Medulla oblongata (tissue), 1 donor: ENCODE results near the gene ZNF581.

Source experiments
- DNase-seq: peaks from one replicate; pipeline ENCODE4 v3.0.0-alpha.2; 2015; ENCODE audit errors: extremely low spot score

The ZNF581 gene

DNA sequence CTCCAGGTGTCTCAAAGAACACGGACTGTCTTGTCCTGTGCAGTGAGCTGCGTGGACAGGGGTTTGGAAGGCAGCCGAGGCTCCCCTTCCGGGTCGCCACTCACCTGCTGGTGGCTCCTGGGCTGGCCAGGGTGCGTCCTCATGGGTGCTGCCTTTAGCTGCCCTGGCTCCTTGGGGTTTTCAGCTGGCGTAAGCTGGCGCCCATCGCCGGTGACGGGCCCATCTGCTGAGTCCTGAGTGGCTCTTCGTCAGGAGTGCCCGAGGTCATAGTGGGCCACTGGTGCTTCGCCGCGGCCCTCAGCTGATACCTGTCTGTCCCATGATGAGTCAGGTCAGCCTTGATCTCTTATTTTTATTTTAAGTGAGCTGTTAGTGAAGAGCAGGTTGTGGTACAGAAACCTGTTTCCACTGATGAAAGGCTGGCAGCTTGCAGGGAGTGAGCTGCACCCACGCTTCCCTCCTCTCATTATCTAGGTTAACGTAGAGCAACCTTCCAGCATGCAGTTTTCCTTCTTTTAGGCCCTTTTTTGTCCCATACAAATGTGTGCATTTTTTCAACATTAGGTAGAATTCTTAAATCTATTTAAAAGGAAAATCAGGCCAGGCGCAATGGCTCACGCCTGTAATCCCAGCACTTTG, 50.0 kb downstream of the ZNF581 start:
- DNase-seq, result no peak

DNA sequence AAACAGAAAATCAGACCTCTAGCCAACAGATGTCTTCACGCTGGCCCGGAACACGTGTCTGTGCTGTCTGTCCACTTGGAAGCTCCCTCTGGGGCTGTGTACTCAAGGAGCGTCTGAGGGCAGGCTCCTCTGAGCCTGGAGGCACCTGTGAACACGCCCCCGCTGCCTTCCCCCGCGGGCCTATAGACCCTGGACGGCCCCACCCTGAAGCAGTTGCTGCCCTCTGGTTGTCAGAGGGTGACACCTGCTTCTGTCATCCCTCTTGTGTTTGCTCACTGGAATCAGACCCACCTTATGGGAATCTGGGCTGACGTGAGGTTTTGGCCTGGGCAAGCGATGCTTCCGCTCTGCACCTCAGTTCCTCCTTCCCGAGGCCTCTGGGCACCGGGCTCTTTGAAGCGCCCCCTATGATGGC, 50.8 kb downstream of the ZNF581 start:
- no peak for DNase-seq

GRCh38 chr19:55694656-55695491, 51.4 kb downstream of the ZNF581 start:
- no peak for DNase-seq
